Progenitor cell of endocrine pancreas (in vitro differentiated cells): ENCODE measurements around the gene CHST13. TPM values are rescaled to one million over a fixed set of nuclear protein-coding genes. Genes with fewer than 3 reads are reported as not detected.

Experiments used
- DNase-seq: peaks from one replicate; pipeline ENCODE4 v3.0.0; 2021; ENCODE audit warnings: low spot score; ENCODE audit not compliant: unreplicated experiment
- H3K27ac Mint-ChIP-seq: 2 replicates; pipeline ENCODE4 v1.8.0; 2021; ENCODE audit warnings: mild to moderate bottlenecking, moderate library complexity, mixed read lengths
- H3K27me3 Mint-ChIP-seq: 2 replicates; pipeline ENCODE4 v1.8.0; 2021; ENCODE audit warnings: mixed read lengths
- H3K36me3 Mint-ChIP-seq: 2 replicates; pipeline ENCODE4 v1.8.0; 2022; ENCODE audit warnings: mixed read lengths; ENCODE audit not compliant: insufficient read depth
- H3K4me1 Mint-ChIP-seq: 2 replicates; pipeline ENCODE4 v1.8.0; 2021; ENCODE audit warnings: low read depth, mixed read lengths
- H3K4me3 Mint-ChIP-seq: 2 replicates; pipeline ENCODE4 v1.8.0; 2021; ENCODE audit warnings: low read depth, mild to moderate bottlenecking, moderate library complexity, mixed read lengths
- H3K9me3 Mint-ChIP-seq: 2 replicates; pipeline ENCODE4 v1.8.0; 2021; ENCODE audit warnings: low read depth, mixed read lengths
- total RNA-seq: library from RNA; stranded (reverse); gene quantifications from 2 replicates; pipeline ENCODE4 v1.2.1, GENCODE V29; 2021
- TF ChIP-seq, protein P1 (sequence below): fragments of 200-600 bp; sonication (generic); IDR thresholded peaks from one replicate; pipeline ENCODE4 v1.5.0; 2021; ENCODE audit warnings: antibody characterized with exemption, mild to moderate bottlenecking; ENCODE audit not compliant: unreplicated experiment

CHST13 gene
- total RNA-seq, 1 donor from 2014 or later = 0.36 TPM

DNA sequence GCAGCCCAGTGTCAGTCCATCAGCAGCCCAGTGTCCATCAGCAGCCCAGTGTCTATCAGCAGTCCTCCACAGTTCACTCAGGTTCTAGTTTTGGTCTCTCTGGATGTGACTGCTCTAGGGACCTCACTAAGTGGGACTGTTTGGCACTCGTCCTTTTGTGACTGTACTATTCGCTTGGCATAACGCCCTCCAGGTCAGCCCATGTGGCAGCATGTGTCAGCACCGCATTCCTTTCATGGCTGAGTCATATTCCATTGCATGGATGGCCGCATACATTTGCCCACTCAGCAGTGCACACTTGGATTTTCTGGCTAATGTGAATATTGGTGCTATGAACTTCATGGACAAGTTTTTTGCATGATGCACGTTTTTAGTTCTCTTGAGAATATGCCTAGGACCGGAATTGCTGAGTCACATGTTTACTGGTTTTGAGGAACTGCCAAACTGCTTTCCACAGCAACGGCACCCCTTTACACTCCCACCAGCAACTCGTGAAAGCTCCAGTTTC lies 16.4 kb downstream of the CHST13 start:
- Mint-ChIP-seq H3K36me3 (peaks cover 1% of the 10 kb centered on the region), H3K27me3 (peaks cover 5% of the 10 kb centered on the region), H3K27ac (no peak overlapping the region), H3K4me1 (peaks cover 8% of the 10 kb centered on the region), H3K9me3 (no peaks in the 10 kb centered on the region), H3K4me3 (no peak overlapping the region)
- peak; percentile 4 for DNase-seq
- TF ChIP-seq, protein P1, sequence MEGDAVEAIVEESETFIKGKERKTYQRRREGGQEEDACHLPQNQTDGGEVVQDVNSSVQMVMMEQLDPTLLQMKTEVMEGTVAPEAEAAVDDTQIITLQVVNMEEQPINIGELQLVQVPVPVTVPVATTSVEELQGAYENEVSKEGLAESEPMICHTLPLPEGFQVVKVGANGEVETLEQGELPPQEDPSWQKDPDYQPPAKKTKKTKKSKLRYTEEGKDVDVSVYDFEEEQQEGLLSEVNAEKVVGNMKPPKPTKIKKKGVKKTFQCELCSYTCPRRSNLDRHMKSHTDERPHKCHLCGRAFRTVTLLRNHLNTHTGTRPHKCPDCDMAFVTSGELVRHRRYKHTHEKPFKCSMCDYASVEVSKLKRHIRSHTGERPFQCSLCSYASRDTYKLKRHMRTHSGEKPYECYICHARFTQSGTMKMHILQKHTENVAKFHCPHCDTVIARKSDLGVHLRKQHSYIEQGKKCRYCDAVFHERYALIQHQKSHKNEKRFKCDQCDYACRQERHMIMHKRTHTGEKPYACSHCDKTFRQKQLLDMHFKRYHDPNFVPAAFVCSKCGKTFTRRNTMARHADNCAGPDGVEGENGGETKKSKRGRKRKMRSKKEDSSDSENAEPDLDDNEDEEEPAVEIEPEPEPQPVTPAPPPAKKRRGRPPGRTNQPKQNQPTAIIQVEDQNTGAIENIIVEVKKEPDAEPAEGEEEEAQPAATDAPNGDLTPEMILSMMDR = no peak

DNA sequence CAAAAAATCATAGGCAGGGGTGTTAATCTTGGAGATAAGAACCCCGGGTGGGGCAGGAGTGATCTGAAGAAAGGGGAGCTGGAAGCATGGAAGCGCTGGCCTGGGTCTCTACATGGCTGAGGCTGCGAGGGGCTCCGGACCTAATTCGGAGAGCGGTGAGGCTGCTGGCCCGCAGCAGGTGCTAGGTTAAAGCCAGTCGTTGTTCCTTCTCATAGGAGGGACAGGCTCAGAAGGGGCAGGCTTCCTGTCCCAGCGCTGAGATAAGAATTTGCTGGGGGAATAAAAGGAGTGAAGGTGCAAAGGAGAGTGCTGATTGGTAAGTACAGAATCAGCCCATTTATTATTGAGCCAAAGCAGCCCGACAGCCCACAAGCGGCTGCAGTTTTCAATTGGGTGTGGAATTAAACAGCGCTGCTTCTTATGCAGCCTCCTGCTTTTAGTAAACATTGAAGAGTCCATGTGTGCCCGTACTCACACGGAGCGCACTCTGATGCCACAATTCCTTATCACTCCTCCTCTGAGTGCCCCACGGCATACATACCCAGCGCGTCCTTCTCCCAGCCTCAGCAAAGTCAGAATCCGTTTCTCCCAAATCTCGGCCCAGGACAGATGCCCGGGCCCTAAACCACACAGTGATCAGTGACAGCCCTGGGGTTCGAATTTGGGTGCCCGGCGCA lies 17.1 kb downstream of the CHST13 start:
- H3K4me1 Mint-ChIP-seq = peaks cover 8% of the 10 kb centered on the region
- no peaks in the 10 kb centered on the region for H3K9me3 Mint-ChIP-seq
- H3K36me3 Mint-ChIP-seq = peaks cover 1% of the 10 kb centered on the region
- H3K27ac Mint-ChIP-seq = no peak overlapping the region
- TF ChIP-seq, protein P1 = no peak
- H3K27me3 Mint-ChIP-seq = peaks cover 5% of the 10 kb centered on the region
- DNase-seq = peak; percentile 3
- H3K4me3 Mint-ChIP-seq = no peak overlapping the region

DNA sequence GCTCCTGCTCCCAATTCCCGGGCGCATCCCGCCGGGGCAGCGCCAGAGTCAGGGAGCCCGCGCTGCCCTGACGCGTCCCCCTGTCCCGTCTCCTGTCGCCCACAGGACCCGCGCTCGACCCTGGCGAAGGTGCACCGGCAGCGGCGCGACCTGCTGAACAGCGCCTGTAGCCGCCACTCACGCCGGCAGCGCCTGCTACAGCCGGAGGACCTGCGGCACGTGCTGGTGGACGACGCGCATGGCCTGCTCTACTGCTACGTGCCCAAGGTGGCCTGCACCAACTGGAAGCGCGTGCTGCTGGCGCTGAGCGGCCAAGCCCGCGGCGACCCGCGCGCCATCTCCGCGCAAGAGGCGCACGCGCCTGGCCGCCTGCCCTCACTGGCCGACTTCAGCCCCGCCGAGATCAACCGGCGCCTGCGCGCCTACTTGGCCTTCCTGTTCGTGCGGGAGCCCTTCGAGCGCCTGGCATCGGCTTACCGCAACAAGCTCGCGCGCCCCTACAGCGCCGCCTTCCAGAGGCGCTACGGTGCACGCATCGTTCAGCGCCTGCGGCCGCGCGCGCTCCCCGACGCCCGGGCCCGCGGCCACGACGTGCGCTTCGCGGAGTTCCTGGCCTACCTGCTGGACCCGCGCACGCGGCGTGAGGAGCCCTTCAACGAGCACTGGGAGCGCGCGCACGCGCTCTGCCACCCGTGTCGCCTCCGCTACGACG lies 17.8 kb downstream of the CHST13 start:
- peak; percentile 7 for DNase-seq
- Mint-ChIP-seq H3K4me1 (peaks cover 8% of the 10 kb centered on the region), H3K36me3 (peaks cover 1% of the 10 kb centered on the region)

DNA sequence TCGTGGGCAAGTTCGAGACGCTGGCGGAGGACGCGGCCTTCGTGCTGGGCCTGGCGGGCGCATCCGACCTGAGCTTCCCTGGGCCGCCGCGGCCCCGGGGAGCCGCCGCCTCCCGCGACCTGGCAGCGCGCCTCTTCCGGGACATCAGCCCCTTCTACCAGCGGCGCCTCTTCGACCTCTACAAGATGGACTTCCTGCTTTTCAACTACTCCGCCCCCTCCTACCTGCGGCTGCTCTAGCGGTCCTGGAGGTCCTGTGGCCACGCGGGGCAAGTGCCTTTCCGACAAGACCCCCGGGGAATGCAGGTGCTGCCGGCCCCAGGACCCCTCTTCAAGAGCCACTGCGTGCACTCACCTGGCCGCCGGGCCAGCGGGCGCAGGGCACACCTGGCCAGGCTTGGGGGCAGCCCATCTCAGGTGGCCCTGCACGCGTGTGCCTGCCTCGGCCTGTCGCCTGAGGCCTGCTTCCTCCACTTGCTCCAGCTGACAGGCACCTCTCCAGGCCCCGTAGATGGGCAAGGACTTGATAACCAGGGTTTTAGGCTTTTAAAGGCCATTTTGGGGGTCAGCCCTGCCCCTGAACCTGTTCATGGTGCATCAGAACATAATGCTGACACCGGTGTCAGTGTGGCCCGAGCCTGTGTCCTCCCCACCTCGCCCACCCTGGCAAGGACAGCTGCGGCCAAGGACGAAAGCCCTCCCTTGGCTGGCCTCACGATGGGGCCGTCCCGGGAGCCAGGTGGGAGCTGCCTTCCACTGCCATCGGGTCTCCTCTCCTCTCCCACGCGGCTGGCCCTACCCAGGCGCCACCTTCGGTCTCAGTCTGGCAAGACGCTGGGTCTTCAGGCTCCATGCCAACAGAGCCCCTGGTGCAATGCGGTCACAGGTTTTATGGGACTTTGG lies 18.6 kb downstream of the CHST13 start:
- Mint-ChIP-seq H3K4me3 (no peak overlapping the region), H3K4me1 (peaks cover 8% of the 10 kb centered on the region), H3K36me3 (peaks cover 1% of the 10 kb centered on the region), H3K9me3 (no peaks in the 10 kb centered on the region), H3K27ac (no peak overlapping the region), H3K27me3 (peaks cover 11% of the 10 kb centered on the region)
- TF ChIP-seq, protein P1 = no peak
- DNase-seq = peak; percentile 8

More for the DNA sequence above, 17.8 kb downstream of the CHST13 start:
- TF ChIP-seq, protein P1 = no peak
- peaks cover 5% of the 10 kb centered on the region for H3K27me3 Mint-ChIP-seq
- no peak overlapping the region for H3K4me3 Mint-ChIP-seq
- no peak overlapping the region for H3K27ac Mint-ChIP-seq
- H3K9me3 Mint-ChIP-seq = no peaks in the 10 kb centered on the region
